ENCODE data around the gene C11orf52. TPM values are rescaled to one million over a fixed set of nuclear protein-coding genes. Genes with fewer than 3 reads are reported as not detected.
A peak's percentile ranks its signal among the peaks of the same experiment; 100 is the strongest.

Gene C11orf52
- total RNA-seq, 6 experiments from 2014 or later = 0.35 to 0.96 (median 0.64) TPM

GRCh38 chr11:111939836-111940604, 21.3 kb downstream of the C11orf52 start:
- DNase-seq = peak; percentile 94
- H3K36me3 Mint-ChIP-seq (ENCODE audit: low read depth) = no peaks in the 10 kb centered on the region
- H3K4me1 Mint-ChIP-seq (ENCODE audit: low read depth) = peaks cover 81% of the 10 kb centered on the region
- no peaks in the 10 kb centered on the region; the same call in none of the 2 replicates for H3K27me3 Mint-ChIP-seq (ENCODE audit: insufficient read depth)
- H3K9me3 Mint-ChIP-seq = no peaks in the 10 kb centered on the region
- H3K27ac Mint-ChIP-seq = peak overlapping the region; percentile 84
- no peak overlapping the region for H3K4me3 Mint-ChIP-seq
- TF ChIP-seq CTCF (IDR thresholded peaks at IDR 0.05) = no peak

- peaks cover 71% of the 10 kb centered on the region for H3K4me1 Mint-ChIP-seq (ENCODE audit: low read depth)
- H3K27ac Mint-ChIP-seq = no peak overlapping the region
- TF ChIP-seq CTCF (IDR thresholded peaks at IDR 0.05) = no peak
- DNase-seq = no peak
- H3K4me3 Mint-ChIP-seq = no peak overlapping the region
- no peaks in the 10 kb centered on the region; the same call in none of the 2 replicates for H3K27me3 Mint-ChIP-seq (ENCODE audit: insufficient read depth)
- no peaks in the 10 kb centered on the region for H3K36me3 Mint-ChIP-seq (ENCODE audit: low read depth)
- H3K9me3 Mint-ChIP-seq = no peaks in the 10 kb centered on the region
These were observed 23.2 kb downstream of the C11orf52 start for GRCh38 chr11:111941963-111942362.

- no peak for DNase-seq
- H3K9me3 Mint-ChIP-seq = no peaks in the 10 kb centered on the region
These were observed 24.1 kb downstream of the C11orf52 start for GRCh38 chr11:111942829-111943228.

GRCh38 chr11:111944139-111944538, 25.4 kb downstream of the C11orf52 start:
- Mint-ChIP-seq H3K27ac (peak overlapping the region; percentile 97), H3K27me3 (ENCODE audit: insufficient read depth) (no peaks in the 10 kb centered on the region; the same call in none of the 2 replicates), H3K9me3 (no peaks in the 10 kb centered on the region), H3K4me1 (ENCODE audit: low read depth) (peaks cover 53% of the 10 kb centered on the region), H3K4me3 (peak overlapping the region; percentile 68), H3K36me3 (ENCODE audit: low read depth) (no peaks in the 10 kb centered on the region)
- TF ChIP-seq CTCF (IDR thresholded peaks at IDR 0.05) = 0 out of 2 replicates have a peak, but pooled peaks have one; percentile 8
- DNase-seq = peak; percentile 88

More at GRCh38 chr11:111942829-111943228, 24.1 kb downstream of the C11orf52 start:
- Mint-ChIP-seq H3K36me3 (ENCODE audit: low read depth) (no peaks in the 10 kb centered on the region), H3K27me3 (ENCODE audit: insufficient read depth) (no peaks in the 10 kb centered on the region; the same call in none of the 2 replicates), H3K27ac (peak overlapping the region; percentile 42; the same call in 1 of the 2 replicates), H3K4me1 (ENCODE audit: low read depth) (peaks cover 66% of the 10 kb centered on the region), H3K4me3 (no peak overlapping the region)
- TF ChIP-seq CTCF (IDR thresholded peaks at IDR 0.05) = no peak

- Mint-ChIP-seq H3K27me3 (ENCODE audit: insufficient read depth) (no peaks in the 10 kb centered on the region; the same call in none of the 2 replicates), H3K36me3 (ENCODE audit: low read depth) (no peaks in the 10 kb centered on the region), H3K4me3 (peak overlapping the region; percentile 68), H3K4me1 (ENCODE audit: low read depth) (peaks cover 51% of the 10 kb centered on the region), H3K27ac (peak overlapping the region; percentile 97), H3K9me3 (no peaks in the 10 kb centered on the region)
- TF ChIP-seq CTCF (IDR thresholded peaks at IDR 0.05) = no peak
- peak; percentile 92 for DNase-seq
These were observed 25.9 kb downstream of the C11orf52 start for GRCh38 chr11:111944651-111945051.
